Upper lobe of left lung (tissue), 4 donors: ENCODE measurements around the gene TMEM175.

Source experiments
- CTCF ChIP-seq, 6 experiments: fragments of 450-650 bp in 4 of 6; fragments of 200-600 bp in 2 of 6; sonication (generic) in 2 of 6; IDR thresholded peaks; one replicate each; pipeline ENCODE4 v1.5.1; 2016 to 2019; ENCODE audit warnings: antibody characterized with exemption in 6 of 6
- EP300 ChIP-seq, 4 donors: sonication (generic); formaldehyde crosslinking; IDR thresholded peaks; one replicate each; pipeline ENCODE4 v1.5.1; 2017; ENCODE audit warnings: antibody characterized with exemption in 4 of 4, control low read depth in 2 of 4
- POLR2A ChIP-seq, 4 donors: fragments of 450-650 bp; IDR thresholded peaks; one replicate each; pipeline ENCODE4 v1.5.1; 2016 to 2017; ENCODE audit warnings: antibody characterized with exemption in 4 of 4, mild to moderate bottlenecking in 2 of 4

GRCh38 chr4:883377-884095 is 48.7 kb upstream of the TMEM175 start:
- TF ChIP-seq POLR2A (IDR thresholded peaks at IDR 0.05): no peak
- TF ChIP-seq CTCF (IDR thresholded peaks at IDR 0.05): no peak
- TF ChIP-seq EP300 (IDR thresholded peaks at IDR 0.05): no peak
